Cardiac fibroblast (primary cell): ENCODE measurements around the gene MAZ.
A peak's percentile ranks its signal among the peaks of the same experiment; 100 is the strongest.

Experiments
- DNase-seq, 2 donors: peaks; one replicate each; pipeline versions ENCODE4 v3.0.0 to v3.0.0-alpha.2; 2010; ENCODE audit warnings: low read depth in 2 of 2
- H3K4me3 ChIP-seq, 2 donors: replicated peaks in 1 of 2; 1 replicate in 1 of 2; 2 replicates in 1 of 2; pipeline ENCODE4 v1.5.1; 2011; ENCODE audit warnings: low read depth in 2 of 2, low read length in 2 of 2, mild to moderate bottlenecking in 2 of 2, moderate library complexity in 1 of 2
- CTCF ChIP-seq: IDR thresholded peaks from one replicate; pipeline ENCODE4 v1.5.1; 2011; ENCODE audit warnings: low read depth, mild to moderate bottlenecking, low read length, inconsistent platforms

Gene MAZ

DNA sequence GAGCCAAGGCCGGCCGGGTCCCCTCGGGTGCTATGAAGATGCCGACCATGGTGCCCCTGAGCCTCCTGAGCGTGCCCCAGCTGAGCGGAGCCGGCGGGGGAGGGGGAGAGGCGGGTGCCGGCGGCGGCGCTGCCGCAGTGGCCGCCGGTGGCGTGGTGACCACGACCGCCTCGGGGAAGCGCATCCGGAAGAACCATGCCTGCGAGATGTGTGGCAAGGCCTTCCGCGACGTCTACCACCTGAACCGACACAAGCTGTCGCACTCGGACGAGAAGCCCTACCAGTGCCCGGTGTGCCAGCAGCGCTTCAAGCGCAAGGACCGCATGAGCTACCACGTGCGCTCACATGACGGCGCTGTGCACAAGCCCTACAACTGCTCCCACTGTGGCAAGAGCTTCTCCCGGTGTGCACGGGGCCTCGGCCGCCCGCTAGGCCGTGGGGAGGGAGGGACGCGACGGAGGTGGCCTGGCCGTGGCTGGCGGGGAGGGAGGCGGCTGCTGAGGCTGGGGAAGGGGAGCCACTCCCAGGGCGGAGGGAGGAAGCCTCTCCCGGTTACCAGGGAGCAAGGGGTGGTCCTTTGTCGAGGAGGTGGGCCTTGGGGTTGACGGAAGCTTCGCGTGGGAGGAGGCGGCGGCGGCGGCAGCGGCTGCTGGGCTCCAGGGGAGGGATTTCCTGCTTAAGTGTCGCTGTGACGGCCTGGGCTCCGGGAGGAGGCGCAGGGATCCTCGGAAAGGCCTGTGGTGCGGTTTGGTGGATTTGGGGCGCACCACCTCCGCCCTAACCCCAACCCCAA lies 1.3 kb downstream of the MAZ start:
- H3K4me3 ChIP-seq = peak overlapping the region; percentile 52 to 69

DNA sequence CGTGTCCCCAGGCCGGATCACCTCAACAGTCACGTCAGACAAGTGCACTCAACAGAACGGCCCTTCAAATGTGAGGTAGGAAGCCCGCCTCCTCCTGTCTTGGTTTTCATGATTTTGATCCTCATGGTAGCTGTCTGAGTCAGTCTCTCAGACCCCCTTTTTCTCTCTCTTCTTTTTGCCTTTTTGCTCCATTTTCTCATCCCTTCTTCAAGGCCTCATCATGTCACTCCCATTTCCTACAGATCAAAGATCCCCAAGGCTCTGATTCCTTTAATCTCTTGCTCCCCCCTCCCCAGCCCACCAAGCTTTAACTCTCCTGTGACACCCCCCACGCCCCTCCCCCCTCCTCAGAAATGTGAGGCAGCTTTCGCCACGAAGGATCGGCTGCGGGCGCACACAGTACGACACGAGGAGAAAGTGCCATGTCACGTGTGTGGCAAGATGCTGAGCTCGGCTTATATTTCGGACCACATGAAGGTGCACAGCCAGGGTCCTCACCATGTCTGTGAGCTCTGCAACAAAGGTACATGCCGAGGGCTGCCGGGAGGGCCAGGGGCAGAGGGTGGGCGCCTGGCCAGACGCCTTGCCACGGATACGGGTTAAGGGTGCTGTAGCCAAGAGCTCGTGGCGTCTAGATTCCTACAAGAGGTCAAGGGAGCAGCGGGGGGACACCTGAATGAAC lies 2.0 kb downstream of the MAZ start:
- no peak for TF ChIP-seq CTCF
- H3K4me3 ChIP-seq = peak overlapping the region; percentile 52 to 69
- DNase-seq = no peak

More for the DNA sequence above, 1.3 kb downstream of the MAZ start:
- peak; percentile 96 for DNase-seq
- TF ChIP-seq CTCF = peak; percentile 50

- no peak for DNase-seq
- no peak for TF ChIP-seq CTCF
- H3K4me3 ChIP-seq = peak overlapping the region; percentile 52 to 69
Measured at GRCh38 chr16:29809031-29809747, 2.9 kb downstream of the MAZ start.

GRCh38 chr16:29809850-29810698 lies 3.7 kb downstream of the MAZ start:
- peak overlapping the region in 1 of 2 donors; percentile 28 for H3K4me3 ChIP-seq
- DNase-seq = peak in 1 of 2 donors; percentile 75
- no peak for TF ChIP-seq CTCF

DNA sequence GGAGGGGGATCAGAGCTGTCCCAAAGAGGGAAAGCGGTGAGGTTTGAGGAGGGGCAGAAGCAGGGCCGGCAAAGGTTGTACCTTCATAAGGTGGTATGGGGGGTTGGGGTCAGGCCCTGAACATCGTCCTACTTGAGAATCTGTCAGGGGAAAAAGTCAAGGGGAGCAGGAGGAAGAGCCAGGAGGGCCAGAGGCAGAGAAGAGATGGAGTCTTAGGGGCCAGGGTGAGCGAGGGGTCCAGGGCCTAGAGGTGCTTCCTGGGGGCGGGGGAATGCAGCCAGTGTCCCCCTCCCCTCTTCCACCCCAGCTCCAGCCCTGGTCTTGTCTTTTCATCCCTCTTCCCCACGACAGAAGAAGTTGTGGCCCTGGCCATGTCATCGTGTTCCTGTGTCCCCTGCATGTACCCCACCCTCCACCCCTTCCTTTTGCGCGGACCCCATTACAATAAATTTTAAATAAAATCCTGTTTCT lies 4.4 kb downstream of the MAZ start:
- no peak overlapping the region for H3K4me3 ChIP-seq
- no peak for TF ChIP-seq CTCF
- no peak for DNase-seq
